Daoy (cell line): ENCODE results near the gene ZBTB2. TPM values are rescaled to one million over a fixed set of nuclear protein-coding genes. Genes with fewer than 3 reads are reported as not detected.
"Not testable (repeated sequence)": the region's sequence is repeated elsewhere in the genome, so short reads cannot be mapped to it uniquely, and the experiment has no call there.

Source experiments
- DNase-seq: peaks from one replicate; pipeline ENCODE4 v3.0.0-alpha.2; 2015; ENCODE audit warnings: low read depth
- total RNA-seq: library from RNA; depleted of rRNA; stranded (reverse); fragments of >200 nt; shearing (Covaris generic); gene quantifications from 2 replicates; pipeline ENCODE4 v1.2.3, GENCODE V29; 2014

Gene ZBTB2
- total RNA-seq, 1 experiment from 2014 or later, result 22.1 TPM

DNA sequence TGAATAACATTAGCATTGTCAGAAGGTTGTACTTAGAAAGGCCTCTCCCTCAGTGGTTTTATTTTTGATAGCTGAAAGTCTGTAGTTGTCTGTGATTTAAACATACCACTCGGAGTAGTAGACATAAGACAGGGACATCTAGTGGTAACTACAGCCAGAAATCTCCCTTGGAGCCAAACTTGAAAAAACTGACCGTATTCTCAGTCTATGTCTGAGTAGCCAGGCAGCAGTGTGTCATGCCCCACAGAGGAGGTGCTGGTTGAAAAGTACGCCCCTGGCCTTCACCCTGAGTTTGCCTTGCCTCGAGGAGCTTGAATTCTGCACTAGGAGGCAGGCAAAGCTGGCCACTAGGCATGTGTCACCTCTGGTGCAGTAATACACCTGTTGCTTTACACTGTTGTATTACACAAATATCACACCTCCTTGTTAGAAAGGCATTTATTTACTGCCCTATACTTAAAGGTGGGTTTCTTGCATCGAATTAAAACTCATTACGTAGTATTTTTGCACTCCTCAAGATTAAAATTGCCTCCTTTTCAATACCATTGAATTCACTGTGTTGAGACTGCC lies 20.8 kb downstream of the ZBTB2 start:
- no peak for DNase-seq

DNA sequence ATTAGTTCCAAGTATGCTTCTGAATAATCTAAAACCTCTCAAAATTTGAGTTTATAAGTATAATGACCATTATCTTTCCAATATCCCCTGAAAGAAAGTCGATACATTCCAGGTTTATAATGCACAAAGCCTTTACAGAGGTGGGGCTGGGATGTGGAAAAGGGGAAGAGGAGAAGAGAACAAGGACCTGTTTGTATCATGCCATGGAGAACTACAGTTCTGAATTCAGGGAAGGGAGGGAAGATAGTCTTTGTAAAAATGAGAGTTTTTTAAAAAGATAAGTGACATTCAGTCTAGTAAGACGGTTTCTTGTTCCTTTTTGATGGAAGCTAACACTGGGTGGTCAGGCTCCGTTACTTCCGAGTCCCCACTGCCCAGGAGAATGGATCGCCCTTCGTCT lies 26.1 kb downstream of the ZBTB2 start:
- no peak for DNase-seq

DNA sequence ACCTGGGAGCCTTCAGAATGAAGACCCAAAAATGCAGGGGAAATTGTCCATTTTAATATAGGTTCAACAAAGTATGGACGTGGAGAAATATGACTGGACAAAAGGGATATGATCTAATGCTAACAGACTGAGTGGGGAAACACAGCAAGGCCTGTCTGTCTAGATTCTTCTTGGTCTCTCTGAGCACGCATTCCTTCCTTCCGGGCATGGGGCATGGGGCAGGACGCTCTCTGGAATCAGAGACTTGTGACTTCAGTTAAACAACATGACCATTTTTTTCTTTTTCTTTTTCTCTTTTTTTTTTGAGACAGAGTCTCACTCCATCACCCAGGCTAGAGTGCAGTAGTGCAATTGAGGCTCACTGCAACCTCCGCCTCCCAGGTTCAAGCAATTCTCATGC lies 31.9 kb downstream of the ZBTB2 start:
- DNase-seq, result no peak

DNA sequence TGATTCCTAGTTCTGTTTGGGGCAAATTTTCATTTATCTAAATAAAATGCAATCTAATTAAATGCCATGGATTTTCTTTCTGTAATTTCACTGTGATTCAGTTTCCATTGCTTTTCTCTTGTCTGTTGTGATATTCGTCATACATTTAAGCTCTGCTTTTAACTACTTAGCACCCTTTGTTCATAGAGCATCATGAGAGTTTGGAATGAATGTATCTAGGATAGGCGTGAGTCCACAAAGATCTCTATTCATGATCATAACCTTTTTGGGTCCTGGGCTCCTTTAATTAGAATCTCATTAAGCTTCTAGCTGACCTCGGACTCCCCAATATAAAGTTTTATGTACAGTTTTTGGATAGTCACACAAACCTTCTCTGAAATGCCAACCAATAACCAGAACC lies 32.9 kb downstream of the ZBTB2 start:
- DNase-seq, result no peak

DNA sequence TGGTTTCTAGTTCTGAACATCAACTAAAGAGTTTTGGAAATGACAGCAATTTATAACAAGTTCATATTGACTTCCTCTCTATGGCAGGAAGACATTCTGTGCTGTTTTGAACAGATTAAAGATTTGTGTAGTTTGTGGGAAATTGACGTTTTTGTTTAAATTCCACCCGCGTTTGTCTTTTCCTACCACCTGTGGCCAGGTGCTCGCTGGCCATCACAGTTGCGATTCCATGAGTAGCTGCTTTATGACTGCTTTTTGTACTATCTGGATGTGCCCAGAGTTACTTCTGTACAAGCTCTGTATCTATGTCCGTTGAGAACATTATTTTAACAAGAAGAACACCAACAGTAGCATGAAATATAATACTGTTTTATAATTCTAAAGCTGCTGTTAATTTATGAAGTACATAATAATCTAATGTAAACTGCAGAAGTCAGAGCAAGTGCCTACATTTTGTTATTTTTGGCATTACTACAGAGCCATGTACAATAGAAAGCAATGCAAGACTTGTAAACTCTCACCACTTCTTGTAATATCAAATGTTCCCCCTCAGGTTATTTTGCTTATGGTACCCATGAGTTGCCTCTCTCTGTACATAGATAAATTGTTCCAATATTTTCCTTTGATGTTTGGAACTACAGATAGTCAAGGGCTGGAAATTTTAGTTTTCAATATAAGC lies 33.5 kb downstream of the ZBTB2 start:
- no peak for DNase-seq

DNA sequence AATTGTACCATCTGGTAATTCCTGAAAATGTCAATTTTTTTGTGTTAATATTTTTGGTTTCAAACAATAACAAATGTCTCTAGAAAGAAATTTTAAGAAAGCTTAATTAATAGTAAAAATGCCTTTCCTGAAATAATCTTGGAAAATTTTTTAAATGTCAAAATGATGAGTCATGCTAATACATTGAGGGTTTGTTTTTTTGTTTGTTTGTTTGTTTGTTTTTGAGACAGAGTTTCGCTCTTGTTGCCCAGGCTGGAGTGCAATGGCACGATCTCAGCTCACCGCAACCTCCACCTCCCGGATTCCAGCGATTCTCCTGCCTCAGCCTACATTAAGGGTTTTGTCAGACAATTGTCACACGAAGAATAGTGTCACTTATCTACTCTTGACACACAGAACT lies 34.4 kb downstream of the ZBTB2 start:
- not testable (repeated sequence) for DNase-seq

DNA sequence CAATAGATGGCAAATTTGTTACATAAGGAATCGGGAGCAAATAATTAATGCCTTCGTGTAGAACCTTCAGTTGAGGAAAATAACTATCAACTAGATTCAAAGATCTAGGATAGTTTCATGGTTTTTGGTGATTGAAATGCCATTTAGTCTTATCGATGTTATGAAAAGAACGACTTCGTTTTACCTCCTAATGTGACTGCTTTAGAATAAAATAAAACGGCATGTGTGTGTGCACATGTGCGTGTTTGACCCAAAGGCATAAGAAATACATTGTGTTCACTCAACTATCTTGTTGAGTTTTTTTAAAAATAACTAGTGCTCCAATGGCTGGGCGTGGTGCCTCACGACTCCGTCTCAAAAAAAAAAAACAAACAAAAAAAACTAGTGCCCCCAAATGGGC lies 37.6 kb downstream of the ZBTB2 start:
- DNase-seq, result no peak

DNA sequence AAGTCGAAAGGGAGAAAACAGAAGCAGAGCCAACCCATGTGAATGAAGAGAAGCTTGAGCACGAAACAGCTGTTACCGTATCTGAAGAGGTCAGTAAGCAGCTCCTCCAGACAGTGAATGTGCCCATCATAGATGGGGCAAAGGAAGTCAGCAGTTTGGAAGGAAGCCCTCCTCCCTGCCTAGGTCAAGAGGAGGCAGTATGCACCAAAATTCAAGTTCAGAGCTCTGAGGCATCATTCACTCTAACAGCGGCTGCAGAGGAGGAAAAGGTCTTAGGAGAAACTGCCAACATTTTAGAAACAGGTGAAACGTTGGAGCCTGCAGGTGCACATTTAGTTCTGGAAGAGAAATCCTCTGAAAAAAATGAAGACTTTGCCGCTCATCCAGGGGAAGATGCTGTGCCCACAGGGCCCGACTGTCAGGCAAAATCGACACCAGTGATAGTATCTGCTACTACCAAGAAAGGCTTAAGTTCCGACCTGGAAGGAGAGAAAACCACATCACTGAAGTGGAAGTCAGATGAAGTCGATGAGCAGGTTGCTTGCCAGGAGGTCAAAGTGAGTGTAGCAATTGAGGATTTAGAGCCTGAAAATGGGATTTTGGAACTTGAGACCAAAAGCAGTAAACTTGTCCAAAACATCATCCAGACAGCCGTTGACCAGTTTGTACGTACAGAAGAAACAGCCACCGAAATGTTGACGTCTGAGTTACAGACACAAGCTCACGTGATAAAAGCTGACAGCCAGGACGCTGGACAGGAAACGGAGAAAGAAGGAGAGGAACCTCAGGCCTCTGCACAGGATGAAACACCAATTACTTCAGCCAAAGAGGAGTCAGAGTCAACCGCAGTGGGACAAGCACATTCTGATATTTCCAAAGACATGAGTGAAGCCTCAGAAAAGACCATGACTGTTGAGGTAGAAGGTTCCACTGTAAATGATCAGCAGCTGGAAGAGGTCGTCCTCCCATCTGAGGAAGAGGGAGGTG lies 38.7 kb downstream of the ZBTB2 start:
- no peak for DNase-seq

DNA sequence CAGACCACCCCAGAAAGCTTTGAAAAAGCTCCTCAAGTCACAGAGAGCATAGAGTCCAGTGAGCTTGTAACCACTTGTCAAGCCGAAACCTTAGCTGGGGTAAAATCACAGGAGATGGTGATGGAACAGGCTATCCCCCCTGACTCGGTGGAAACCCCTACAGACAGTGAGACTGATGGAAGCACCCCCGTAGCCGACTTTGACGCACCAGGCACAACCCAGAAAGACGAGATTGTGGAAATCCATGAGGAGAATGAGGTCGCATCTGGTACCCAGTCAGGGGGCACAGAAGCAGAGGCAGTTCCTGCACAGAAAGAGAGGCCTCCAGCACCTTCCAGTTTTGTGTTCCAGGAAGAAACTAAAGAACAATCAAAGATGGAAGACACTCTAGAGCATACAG lies 39.6 kb downstream of the ZBTB2 start:
- DNase-seq, result no peak

DNA sequence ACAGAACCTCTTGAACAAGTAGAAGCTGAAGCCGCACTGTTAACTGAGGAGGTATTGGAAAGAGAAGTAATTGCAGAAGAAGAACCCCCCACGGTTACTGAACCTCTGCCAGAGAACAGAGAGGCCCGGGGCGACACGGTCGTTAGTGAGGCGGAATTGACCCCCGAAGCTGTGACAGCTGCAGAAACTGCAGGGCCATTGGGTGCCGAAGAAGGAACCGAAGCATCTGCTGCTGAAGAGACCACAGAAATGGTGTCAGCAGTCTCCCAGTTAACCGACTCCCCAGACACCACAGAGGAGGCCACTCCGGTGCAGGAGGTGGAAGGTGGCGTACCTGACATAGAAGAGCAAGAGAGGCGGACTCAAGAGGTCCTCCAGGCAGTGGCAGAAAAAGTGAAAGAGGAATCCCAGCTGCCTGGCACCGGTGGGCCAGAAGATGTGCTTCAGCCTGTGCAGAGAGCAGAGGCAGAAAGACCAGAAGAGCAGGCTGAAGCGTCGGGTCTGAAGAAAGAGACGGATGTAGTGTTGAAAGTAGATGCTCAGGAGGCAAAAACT lies 40.1 kb downstream of the ZBTB2 start:
- no peak for DNase-seq

DNA sequence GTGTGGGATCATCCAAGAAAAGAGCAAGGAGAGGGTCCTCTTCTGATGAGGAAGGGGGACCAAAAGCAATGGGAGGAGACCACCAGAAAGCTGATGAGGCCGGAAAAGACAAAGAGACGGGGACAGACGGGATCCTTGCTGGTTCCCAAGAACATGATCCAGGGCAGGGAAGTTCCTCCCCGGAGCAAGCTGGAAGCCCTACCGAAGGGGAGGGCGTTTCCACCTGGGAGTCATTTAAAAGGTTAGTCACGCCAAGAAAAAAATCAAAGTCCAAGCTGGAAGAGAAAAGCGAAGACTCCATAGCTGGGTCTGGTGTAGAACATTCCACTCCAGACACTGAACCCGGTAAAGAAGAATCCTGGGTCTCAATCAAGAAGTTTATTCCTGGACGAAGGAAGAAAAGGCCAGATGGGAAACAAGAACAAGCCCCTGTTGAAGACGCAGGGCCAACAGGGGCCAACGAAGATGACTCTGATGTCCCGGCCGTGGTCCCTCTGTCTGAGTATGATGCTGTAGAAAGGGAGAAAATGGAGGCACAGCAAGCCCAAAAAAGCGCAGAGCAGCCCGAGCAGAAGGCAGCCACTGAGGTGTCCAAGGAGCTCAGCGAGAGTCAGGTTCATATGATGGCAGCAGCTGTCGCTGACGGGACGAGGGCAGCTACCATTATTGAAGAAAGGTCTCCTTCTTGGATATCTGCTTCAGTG lies 40.8 kb downstream of the ZBTB2 start:
- DNase-seq, result no peak

DNA sequence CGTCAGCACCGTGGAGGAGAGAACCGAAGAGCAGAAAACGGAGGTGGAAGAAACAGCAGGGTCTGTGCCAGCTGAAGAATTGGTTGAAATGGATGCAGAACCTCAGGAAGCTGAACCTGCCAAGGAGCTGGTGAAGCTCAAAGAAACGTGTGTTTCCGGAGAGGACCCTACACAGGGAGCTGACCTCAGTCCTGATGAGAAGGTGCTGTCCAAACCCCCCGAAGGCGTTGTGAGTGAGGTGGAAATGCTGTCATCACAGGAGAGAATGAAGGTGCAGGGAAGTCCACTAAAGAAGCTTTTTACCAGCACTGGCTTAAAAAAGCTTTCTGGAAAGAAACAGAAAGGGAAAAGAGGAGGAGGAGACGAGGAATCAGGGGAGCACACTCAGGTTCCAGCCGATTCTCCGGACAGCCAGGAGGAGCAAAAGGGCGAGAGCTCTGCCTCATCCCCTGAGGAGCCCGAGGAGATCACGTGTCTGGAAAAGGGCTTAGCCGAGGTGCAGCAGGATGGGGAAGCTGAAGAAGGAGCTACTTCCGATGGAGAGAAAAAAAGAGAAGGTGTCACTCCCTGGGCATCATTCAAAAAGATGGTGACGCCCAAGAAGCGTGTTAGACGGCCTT lies 41.6 kb downstream of the ZBTB2 start:
- DNase-seq, result no peak

DNA sequence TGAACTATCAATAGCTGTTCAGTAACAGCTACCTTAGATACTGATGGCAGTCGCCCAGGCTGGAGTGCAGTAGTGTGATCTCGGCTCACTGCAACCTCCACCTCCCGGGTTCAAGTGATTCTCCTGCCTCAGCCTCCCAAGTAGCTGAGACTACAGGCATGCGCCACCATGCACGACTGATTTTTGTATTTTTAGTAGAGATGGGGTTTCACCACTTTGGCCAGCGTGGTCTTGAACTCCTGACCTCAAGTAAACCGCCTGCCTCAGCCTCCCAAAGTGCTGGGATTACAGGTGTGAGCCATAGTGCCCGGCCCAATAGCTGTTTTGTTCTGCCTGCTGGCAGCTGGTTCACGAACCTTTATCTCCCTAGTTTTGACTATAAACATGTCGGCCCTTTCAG lies 48.6 kb downstream of the ZBTB2 start:
- DNase-seq, result not testable (repeated sequence)

DNA sequence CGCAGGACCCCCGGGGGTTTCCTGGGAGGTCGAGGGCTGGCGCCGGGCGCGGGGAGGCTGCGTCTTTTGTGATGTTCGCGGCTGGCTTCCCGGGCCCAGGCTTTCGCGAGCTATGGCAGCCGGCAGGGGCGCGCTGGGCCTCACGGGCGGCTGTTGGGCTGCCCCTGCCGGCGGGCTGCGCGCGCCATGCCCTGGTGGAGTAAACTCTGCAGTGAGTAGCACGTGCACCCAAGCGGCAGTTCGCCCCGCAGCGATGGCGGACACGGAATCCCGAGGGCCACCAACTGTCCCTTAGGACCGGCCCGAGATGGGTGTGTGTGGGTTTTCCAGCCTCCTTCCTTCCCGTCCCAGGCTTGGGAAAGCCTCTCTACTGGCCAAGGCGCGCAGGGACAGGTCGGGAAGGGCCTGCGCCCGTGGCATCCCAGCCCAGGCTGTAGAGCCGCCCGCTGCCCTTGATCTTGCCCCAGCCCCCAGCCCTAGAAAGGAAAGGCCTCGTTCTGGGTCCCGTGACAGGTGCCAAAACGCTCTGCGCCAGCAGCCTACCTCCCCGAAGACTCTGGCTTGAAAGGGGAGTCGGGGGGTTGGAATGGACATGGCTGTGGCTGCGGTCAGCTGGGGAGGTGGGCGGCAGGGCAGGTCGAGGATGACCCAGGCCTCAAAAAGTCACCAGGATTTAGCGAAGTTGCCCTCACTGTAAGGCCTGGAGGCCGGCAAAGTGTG lies 49.7 kb downstream of the ZBTB2 start:
- DNase-seq, result no peak

DNA sequence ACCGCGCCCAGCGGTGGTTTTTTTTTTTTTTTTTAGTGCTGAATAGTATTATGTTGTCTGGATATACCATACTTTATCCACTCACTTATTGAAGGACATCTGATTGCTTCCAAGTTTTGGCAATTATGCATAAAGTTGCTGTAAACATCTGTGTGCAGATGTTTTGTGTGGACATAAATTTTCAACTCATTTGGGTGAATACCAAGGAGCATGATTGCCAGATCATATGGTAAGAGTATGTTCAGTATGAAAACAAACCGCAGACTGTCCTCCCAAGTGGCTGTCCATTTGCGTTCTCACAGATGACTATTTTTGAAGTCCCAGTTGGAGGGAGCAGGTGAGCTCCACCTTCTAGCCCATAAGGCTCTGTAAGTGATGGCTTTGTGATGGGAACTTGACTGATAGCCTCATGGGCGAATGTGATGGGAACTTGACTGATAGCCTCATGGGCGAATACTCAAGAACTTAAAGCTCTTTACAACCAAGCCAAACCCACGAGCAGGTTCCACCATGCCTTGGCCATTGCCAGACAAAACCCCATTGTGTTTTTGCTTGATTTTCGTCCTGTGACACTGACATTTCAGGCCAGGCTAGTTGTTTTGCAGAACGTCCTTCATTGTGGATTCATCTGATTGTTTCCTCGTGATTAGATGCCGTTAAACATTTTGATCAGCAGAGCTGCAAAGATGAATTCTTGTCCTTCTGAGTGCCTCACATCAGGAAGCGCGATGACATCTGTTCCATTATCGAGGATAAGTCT lies 51.0 kb downstream of the ZBTB2 start:
- DNase-seq, result no peak

DNA sequence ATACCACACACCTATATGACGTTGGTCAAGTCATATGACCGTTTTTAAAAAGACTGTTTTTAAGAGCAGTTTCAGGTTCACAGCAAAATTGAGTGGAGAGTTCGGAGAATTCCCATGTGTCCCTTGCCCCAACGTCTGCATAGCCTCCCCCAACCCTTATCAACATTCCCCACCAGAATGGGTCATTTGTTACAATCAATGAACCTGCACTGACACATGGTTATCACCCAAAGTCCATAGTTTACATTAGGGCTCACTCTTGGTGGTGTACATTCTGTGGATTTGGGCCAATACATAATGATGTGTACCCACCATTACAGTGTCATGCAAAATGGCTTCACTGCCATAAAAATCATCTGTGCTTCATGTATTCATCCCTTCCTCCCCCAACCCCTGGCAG lies 52.0 kb downstream of the ZBTB2 start:
- no peak for DNase-seq

DNA sequence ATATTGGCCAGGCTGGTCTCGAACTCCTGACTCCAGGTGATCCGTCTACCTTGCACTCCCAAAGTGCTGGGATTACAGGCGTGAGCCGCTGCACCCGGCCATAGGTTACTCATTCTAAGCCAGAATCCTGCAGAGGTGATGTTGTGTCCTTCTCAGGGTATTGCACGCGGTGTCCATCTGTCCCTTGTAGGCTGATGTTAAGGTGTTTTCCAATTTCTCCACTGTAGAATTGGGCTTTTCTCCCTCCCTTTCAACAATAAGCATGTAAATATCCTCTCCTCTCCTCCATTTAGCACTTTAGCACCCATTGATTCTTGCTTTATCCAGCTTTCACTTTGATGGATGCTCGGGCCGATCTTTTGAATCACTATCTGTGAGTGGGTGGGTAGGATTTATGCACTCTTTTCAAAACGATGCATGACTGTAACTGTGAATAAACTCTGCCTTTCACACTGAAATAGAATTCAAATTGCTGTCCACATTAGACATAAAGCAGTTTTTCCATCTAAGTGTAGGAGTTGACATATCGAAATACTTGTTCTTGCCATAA lies 52.6 kb downstream of the ZBTB2 start:
- DNase-seq, result no peak

DNA sequence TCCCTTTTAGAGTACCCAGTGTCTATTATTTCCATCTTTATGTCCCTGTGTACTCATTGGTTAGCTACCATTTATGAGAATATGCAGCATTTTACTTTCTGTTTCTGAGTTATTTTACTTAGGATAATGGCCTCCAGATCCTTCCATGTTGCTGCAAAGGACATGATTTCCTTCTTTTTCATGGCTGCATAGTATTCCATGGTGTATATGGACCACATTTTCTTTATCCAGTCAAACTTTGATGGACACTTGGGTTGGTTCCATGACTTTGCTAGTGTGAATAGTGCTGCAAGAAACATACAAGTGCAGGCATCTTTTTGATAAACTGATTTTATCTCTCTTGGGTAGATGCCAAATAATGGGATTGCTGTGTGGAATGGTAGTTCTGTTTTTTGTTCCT lies 55.4 kb downstream of the ZBTB2 start:
- no peak for DNase-seq

DNA sequence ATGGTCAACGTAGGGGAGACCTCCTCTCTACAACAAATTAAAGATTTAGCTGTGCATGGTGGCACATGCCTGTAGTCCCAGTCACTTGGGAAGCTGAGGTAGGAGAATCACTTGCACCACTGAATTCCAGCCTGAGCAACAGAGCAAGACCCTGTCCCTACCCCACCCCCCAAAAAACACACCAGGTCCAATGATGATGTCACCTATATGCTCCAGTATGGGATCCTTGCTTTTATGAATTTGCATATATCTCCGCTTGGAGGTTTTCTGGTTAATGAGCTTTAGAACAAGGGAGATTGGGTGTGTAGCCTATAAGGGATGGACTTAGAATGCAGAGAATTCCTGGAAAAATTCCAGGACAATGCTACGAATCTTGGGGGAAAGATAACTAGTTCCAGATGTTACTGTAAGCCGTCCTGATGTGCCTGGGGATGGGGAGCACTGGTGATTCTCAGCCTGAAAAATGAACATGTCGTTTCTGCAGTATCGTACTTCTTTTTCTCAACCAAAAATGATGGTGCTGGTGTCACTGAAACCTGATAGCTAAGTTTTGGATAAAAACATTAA lies 61.1 kb downstream of the ZBTB2 start:
- no peak for DNase-seq
